Measurements from ENCODE around the gene EIF2S3. TPM values are rescaled to one million over a fixed set of nuclear protein-coding genes. Genes with fewer than 3 reads are reported as not detected.

EIF2S3 gene
- total and polyA plus RNA-seq, 4 experiments from 2014 or later = 117 to 221 (median 169) TPM

GRCh38 chrX:24019448-24019847 lies 35.3 kb upstream of the EIF2S3 start:
- H3K27ac Mint-ChIP-seq = peak overlapping the region in 2 of 7 donors; percentile 40 to 41

GRCh38 chrX:24020306-24020876 lies 34.4 kb upstream of the EIF2S3 start:
- ChIA-PET POLR2A (ENCODE audit: partially characterized antibody) (interaction anchor here (0.8 to 2.7 kb wide), 3 partner anchors 34 to 112 kb away, joined by 3 to 9 read pairs (median 4); partner anchors contain the start of genes APOO, CXorf58 and EIF2S3), CTCF (ENCODE audit: partially characterized antibody) (interaction anchor here (1.4 to 5.1 kb wide), 3 partner anchors 34 to 119 kb away, joined by 3 to 23 read pairs (median 3); partner anchors contain the start of genes CXorf58 and EIF2S3)
- H3K9me3 Mint-ChIP-seq = no peaks in the 10 kb centered on the region
- no peak for DNase-seq
- H3K4me1 ChIP-seq (ENCODE audit: insufficient read depth, low read length) = peaks cover 31% of the 10 kb centered on the region
- intact Hi-C loops (cut with micrococcal nuclease) = no loop called here
- no peak overlapping the region for H3K27ac ChIP-seq (ENCODE audit: low read depth, low read length)
- H3K27ac Mint-ChIP-seq = peak overlapping the region in 2 of 7 donors; percentile 47 to 58
- no peak overlapping the region for H3K4me3 ChIP-seq (ENCODE audit: low read length in 2 of 2)
- no peaks in the 10 kb centered on the region for H3K27me3 ChIP-seq (ENCODE audit: insufficient read depth, low read length)
- H3K27me3 Mint-ChIP-seq = no peaks in the 10 kb centered on the region
- H3K36me3 Mint-ChIP-seq = peaks cover 4 to 9% of the 10 kb centered on the region in 2 donors
- no peaks in the 10 kb centered on the region for H3K9me3 ChIP-seq (ENCODE audit: control insufficient read depth in 1 of 2, low read length in 2 of 2)
- H3K4me1 Mint-ChIP-seq = peaks cover 20 to 35% (median 26%) of the 10 kb centered on the region in 4 donors
- peak overlapping the region in 5 of 8 donors; percentile 1 to 54 (median 35) for H3K4me3 Mint-ChIP-seq
- H3K36me3 ChIP-seq (ENCODE audit: insufficient read depth, low read length) = no peaks in the 10 kb centered on the region

More at GRCh38 chrX:24019448-24019847, 35.3 kb upstream of the EIF2S3 start:
- no peak overlapping the region for H3K4me3 ChIP-seq (ENCODE audit: low read length in 2 of 2)
- no peaks in the 10 kb centered on the region for H3K27me3 ChIP-seq (ENCODE audit: insufficient read depth, low read length)
- peaks cover 4 to 11% of the 10 kb centered on the region in 2 donors for H3K36me3 Mint-ChIP-seq
- POLR2A ChIA-PET (ENCODE audit: partially characterized antibody) = interaction anchor here (2.7 kb wide), 1 partner anchor 35 kb away, joined by 9 read pairs; the partner anchor contains the start of gene EIF2S3
- no peaks in the 10 kb centered on the region for H3K27me3 Mint-ChIP-seq
- H3K27ac ChIP-seq (ENCODE audit: low read depth, low read length) = no peak overlapping the region
- H3K4me3 Mint-ChIP-seq = peak overlapping the region in 3 of 8 donors; percentile 3 to 54 (median 35)
- CTCF ChIA-PET (ENCODE audit: partially characterized antibody) = interaction anchor here (0.6 to 5.1 kb wide), 2 partner anchors 35 to 122 kb away, joined by 3 to 23 read pairs; partner anchors contain the start of gene EIF2S3
- peaks cover 25 to 44% (median 32%) of the 10 kb centered on the region in 4 donors for H3K4me1 Mint-ChIP-seq
- no peaks in the 10 kb centered on the region for H3K9me3 ChIP-seq (ENCODE audit: control insufficient read depth in 1 of 2, low read length in 2 of 2)
- DNase-seq = peak in 4 of 5 donors; percentile 6 to 39 (median 16)
- H3K9me3 Mint-ChIP-seq = no peaks in the 10 kb centered on the region
- H3K4me1 ChIP-seq (ENCODE audit: insufficient read depth, low read length) = peaks cover 41% of the 10 kb centered on the region
- no peaks in the 10 kb centered on the region for H3K36me3 ChIP-seq (ENCODE audit: insufficient read depth, low read length)
- intact Hi-C loops (cut with micrococcal nuclease) = no loop called here

GRCh38 chrX:24023544-24023943 lies 31.2 kb upstream of the EIF2S3 start:
- H3K27me3 ChIP-seq (ENCODE audit: insufficient read depth, low read length) = no peaks in the 10 kb centered on the region
- DNase-seq = no peak
- peak overlapping the region; percentile 15 for H3K27ac ChIP-seq (ENCODE audit: low read depth, low read length)
- POLR2A ChIA-PET (ENCODE audit: partially characterized antibody) = interaction anchor here (1.6 to 5.1 kb wide), 3 partner anchors 30 to 116 kb away, joined by 3 to 76 read pairs (median 37); partner anchors contain the start of genes APOO, CXorf58 and EIF2S3
- intact Hi-C loops (cut with micrococcal nuclease) = no loop called here
- peak overlapping the region; percentile 77 to 94 (median 88) for H3K4me3 Mint-ChIP-seq
- H3K4me1 ChIP-seq (ENCODE audit: insufficient read depth, low read length) = peaks cover 36% of the 10 kb centered on the region
- no peaks in the 10 kb centered on the region for H3K36me3 ChIP-seq (ENCODE audit: insufficient read depth, low read length)
- CTCF ChIA-PET (ENCODE audit: partially characterized antibody) = interaction anchor here (1.5 to 5.1 kb wide), 2 partner anchors 31 to 117 kb away, joined by 4 to 23 read pairs; partner anchors contain the start of gene EIF2S3
- no peaks in the 10 kb centered on the region for H3K27me3 Mint-ChIP-seq
- peaks cover 0 to 4% (median 0%) of the 10 kb centered on the region in 8 donors for H3K9me3 Mint-ChIP-seq
- peak overlapping the region in 6 of 7 donors; percentile 9 to 94 (median 82) for H3K27ac Mint-ChIP-seq
- peaks cover 4 to 10% of the 10 kb centered on the region in 2 donors for H3K36me3 Mint-ChIP-seq
- H3K9me3 ChIP-seq (ENCODE audit: control insufficient read depth in 1 of 2, low read length in 2 of 2) = no peaks in the 10 kb centered on the region
- peaks cover 18 to 37% (median 27%) of the 10 kb centered on the region in 4 donors for H3K4me1 Mint-ChIP-seq
- no peak overlapping the region for H3K4me3 ChIP-seq (ENCODE audit: low read length in 2 of 2)

- peak overlapping the region; percentile 75 for H3K27ac ChIP-seq (ENCODE audit: low read depth, low read length)
- no peaks in the 10 kb centered on the region for H3K27me3 ChIP-seq (ENCODE audit: insufficient read depth, low read length)
- H3K36me3 ChIP-seq (ENCODE audit: insufficient read depth, low read length) = no peaks in the 10 kb centered on the region
- intact Hi-C loops (cut with micrococcal nuclease) = no loop called here
- H3K4me1 Mint-ChIP-seq = peaks cover 18 to 37% (median 27%) of the 10 kb centered on the region in 4 donors
- H3K36me3 Mint-ChIP-seq = peaks cover 4 to 10% of the 10 kb centered on the region in 2 donors
- no peaks in the 10 kb centered on the region for H3K27me3 Mint-ChIP-seq
- ChIA-PET POLR2A (ENCODE audit: partially characterized antibody) (interaction anchor here (0.6 to 5.1 kb wide), 5 partner anchors 30 to 241 kb away, joined by 3 to 76 read pairs (median 22); partner anchors contain the start of genes APOO, CXorf58, EIF2S3 and SAT1), CTCF (ENCODE audit: partially characterized antibody) (interaction anchor here (1.5 to 5.1 kb wide), 2 partner anchors 30 to 117 kb away, joined by 4 to 23 read pairs; partner anchors contain the start of gene EIF2S3)
- peak overlapping the region; percentile 81 to 94 (median 88) for H3K4me3 Mint-ChIP-seq
- no peaks in the 10 kb centered on the region for H3K9me3 ChIP-seq (ENCODE audit: control insufficient read depth in 1 of 2, low read length in 2 of 2)
- peaks cover 0 to 4% (median 0%) of the 10 kb centered on the region in 8 donors for H3K9me3 Mint-ChIP-seq
- H3K4me3 ChIP-seq (ENCODE audit: low read length in 2 of 2) = peak overlapping the region; percentile 61 to 62
- H3K4me1 ChIP-seq (ENCODE audit: insufficient read depth, low read length) = peaks cover 36% of the 10 kb centered on the region
- peak in 2 of 5 donors; percentile 11 to 13 for DNase-seq
- peak overlapping the region; percentile 75 to 94 (median 89) for H3K27ac Mint-ChIP-seq
These were observed 30.6 kb upstream of the EIF2S3 start for GRCh38 chrX:24023972-24024669.

- H3K27ac Mint-ChIP-seq = peak overlapping the region in 5 of 7 donors; percentile 59 to 92 (median 75)
- Histone ChIP-seq H3K27me3 (ENCODE audit: insufficient read depth, low read length) (no peaks in the 10 kb centered on the region), H3K4me1 (ENCODE audit: insufficient read depth, low read length) (peaks cover 29% of the 10 kb centered on the region), H3K9me3 (ENCODE audit: control insufficient read depth in 1 of 2, low read length in 2 of 2) (no peaks in the 10 kb centered on the region), H3K27ac (ENCODE audit: low read depth, low read length) (peak overlapping the region; percentile 75), H3K36me3 (ENCODE audit: insufficient read depth, low read length) (no peaks in the 10 kb centered on the region), H3K4me3 (ENCODE audit: low read length in 2 of 2) (peak overlapping the region; percentile 61 to 62)
- H3K27me3 Mint-ChIP-seq = no peaks in the 10 kb centered on the region
- CTCF ChIA-PET (ENCODE audit: partially characterized antibody) = interaction anchor here (0.8 to 5.1 kb wide), 10 partner anchors 9 to 328 kb away, joined by 3 to 48 read pairs (median 6); partner anchors contain the start of gene EIF2S3
- peaks cover 0 to 4% (median 0%) of the 10 kb centered on the region in 8 donors for H3K9me3 Mint-ChIP-seq
- peaks cover 14 to 29% (median 22%) of the 10 kb centered on the region in 4 donors for H3K4me1 Mint-ChIP-seq
- DNase-seq = peak; percentile 77 to 82 (median 80)
- intact Hi-C loops (cut with micrococcal nuclease) = loop anchor here (1.0 kb wide), 3 partner anchors 29 to 117 kb away; partner anchors contain the start of genes CXorf58 and EIF2S3
- POLR2A ChIA-PET (ENCODE audit: partially characterized antibody) = interaction anchor here (0.6 to 5.1 kb wide), 10 partner anchors 29 to 282 kb away, joined by 3 to 76 read pairs (median 6); partner anchors contain the start of genes ACOT9, APOO, CXorf58 and EIF2S3
- peaks cover 4 to 8% of the 10 kb centered on the region in 2 donors for H3K36me3 Mint-ChIP-seq
- peak overlapping the region; percentile 62 to 94 (median 88) for H3K4me3 Mint-ChIP-seq
These were observed 29.7 kb upstream of the EIF2S3 start for GRCh38 chrX:24024819-24025740.
